GM12878 (cell line): ENCODE measurements around the gene MFSD12. TPM values are rescaled to one million over a fixed set of nuclear protein-coding genes. Genes with fewer than 3 reads are reported as not detected.
A peak's percentile ranks its signal among the peaks of the same experiment; 100 is the strongest.

Source experiments
- JUND ChIP-seq: IDR thresholded peaks from 2 replicates; pipeline ENCODE4 v1.6.1; 2012; ENCODE audit warnings: low read depth, mild to moderate bottlenecking, low read length, improper control_type of control experiment, moderate library complexity
- MYC ChIP-seq: IDR thresholded peaks from 2 replicates; pipeline ENCODE4 v1.6.1; 2011; ENCODE audit warnings: mild to moderate bottlenecking, low read length, moderate library complexity, inconsistent platforms; ENCODE audit not compliant: insufficient read depth, insufficient replicate concordance, insufficient read length, severe bottlenecking
- NFYB ChIP-seq: IDR thresholded peaks from 2 replicates; pipeline ENCODE4 v1.6.1; 2011; ENCODE audit warnings: low read depth, mild to moderate bottlenecking, low read length, improper control_type of control experiment, moderate library complexity; ENCODE audit not compliant: insufficient read depth
- NR2C1 ChIP-seq: fragments of 450-650 bp; IDR thresholded peaks from 2 replicates; pipeline ENCODE4 v1.6.1; 2017; ENCODE audit warnings: antibody characterized with exemption, mild to moderate bottlenecking, moderate library complexity
- NRF1 ChIP-seq: conservative IDR thresholded peaks from 2 replicates; pipeline ENCODE4 v1.6.1; 2011; ENCODE audit warnings: mild to moderate bottlenecking, low read depth, low read length, improper control_type of control experiment
- SREBF2 ChIP-seq: IDR thresholded peaks from 2 replicates; pipeline ENCODE4 v1.6.1; 2012; ENCODE audit warnings: mild to moderate bottlenecking, low read length
- STAT1 ChIP-seq: fragments of 450-650 bp; conservative IDR thresholded peaks from 2 replicates; pipeline ENCODE4 v1.6.1; 2014; ENCODE audit warnings: antibody characterized with exemption, mild to moderate bottlenecking
- YBX1 ChIP-seq: fragments of 450-650 bp; IDR thresholded peaks from 2 replicates; pipeline ENCODE4 v1.6.1; 2016; ENCODE audit warnings: antibody characterized with exemption
- ZNF217 ChIP-seq: fragments of 450-650 bp; IDR thresholded peaks from 2 replicates; pipeline ENCODE4 v1.6.1; 2017; ENCODE audit warnings: antibody characterized with exemption, mild to moderate bottlenecking
- ZNF384 ChIP-seq: IDR thresholded peaks from 2 replicates; pipeline ENCODE4 v1.6.1; 2012; ENCODE audit warnings: low read depth, mild to moderate bottlenecking, low read length, improper control_type of control experiment, borderline replicate concordance
- polyA plus RNA-seq, 11 experiments: library from polyadenylated mRNA; depleted of rRNA in 4 of 11; unstranded in 6 of 11; stranded (reverse) in 5 of 11; fragments of >200 nt; fragmentation: Nextera tagmentation in 4 of 11; fragmentation: Illumina TruSeq in 1 of 11; extraction: Ambion mirVana in 4 of 11; extraction: Trizol in 1 of 11; gene quantifications; 1 replicate in 1 of 11; 2 replicates in 10 of 11; pipeline versions ENCODE4 v1.2.1 to v1.2.3, GENCODE V29; 2011 to 2016; ENCODE audit warnings: inconsistent platforms in 2 of 11, missing spikeins in 2 of 11, low read depth in 1 of 11
- total RNA-seq, 4 experiments: library from RNA; depleted of rRNA in 3 of 4; stranded (reverse); fragments of >200 nt in 3 of 4; fragmentation: Illumina TruSeq in 1 of 4; extraction: Trizol in 1 of 4; gene quantifications; 2 replicates each; pipeline versions ENCODE4 v1.2.1 to v1.2.3, GENCODE V29; 2013 to 2021
- TF ChIP-seq, protein P1 (sequence below): fragments of 150-350 bp; IDR thresholded peaks from 2 replicates; pipeline ENCODE4 v1.6.1; 2016; ENCODE audit warnings: low read depth, low read length
- TF ChIP-seq, protein P2 (sequence below): IDR thresholded peaks from 2 replicates; pipeline ENCODE4 v1.6.1; 2012; ENCODE audit warnings: low read depth, low read length, improper control_type of control experiment
- TF ChIP-seq, protein P3 (sequence below): fragments of 450-650 bp; IDR thresholded peaks from 2 replicates; pipeline ENCODE4 v1.6.1; 2018; ENCODE audit warnings: borderline replicate concordance, mild to moderate bottlenecking; ENCODE audit not compliant: partially characterized antibody
- TF ChIP-seq, protein P4 (sequence below): fragments of 450-650 bp; IDR thresholded peaks from 2 replicates; pipeline ENCODE4 v1.6.1; 2014; ENCODE audit warnings: mild to moderate bottlenecking
- TF ChIP-seq, protein P5 (sequence below): IDR thresholded peaks from 2 replicates; pipeline ENCODE4 v1.6.1; 2012; ENCODE audit warnings: low read depth, low read length, improper control_type of control experiment

Gene MFSD12
- total and polyA plus RNA-seq, 10 of the 15 experiments (the other 5 are each of a cell fraction or from before 2014, with no cell fraction given), result 0.58 to 65.9 (median 16.8) TPM

DNA sequence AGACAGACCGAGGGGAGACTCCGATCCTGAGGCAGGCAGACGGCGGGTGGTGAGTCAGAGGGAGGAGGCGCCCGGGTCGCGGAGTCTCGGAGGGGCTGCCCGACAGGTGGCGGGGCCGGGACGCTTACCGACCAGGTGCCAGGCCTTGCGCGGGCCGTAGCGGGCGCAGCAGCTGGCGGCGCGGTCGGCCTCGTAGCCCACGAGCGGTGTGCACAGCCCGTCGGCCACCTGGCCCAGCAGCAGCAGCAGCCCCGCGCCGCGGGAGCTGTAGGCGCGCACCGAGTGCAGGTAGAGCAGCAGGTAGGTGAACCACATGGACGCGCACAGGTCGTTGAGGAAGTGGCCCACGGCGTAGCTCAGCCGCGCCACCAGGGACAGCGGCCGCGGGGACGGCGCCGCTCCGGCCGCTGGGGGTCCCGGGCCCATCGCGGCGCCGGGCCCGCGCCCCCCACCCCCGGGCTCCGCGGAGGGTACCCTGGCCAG, 367 bp downstream of the MFSD12 start (continued):
- TF ChIP-seq, protein P1, sequence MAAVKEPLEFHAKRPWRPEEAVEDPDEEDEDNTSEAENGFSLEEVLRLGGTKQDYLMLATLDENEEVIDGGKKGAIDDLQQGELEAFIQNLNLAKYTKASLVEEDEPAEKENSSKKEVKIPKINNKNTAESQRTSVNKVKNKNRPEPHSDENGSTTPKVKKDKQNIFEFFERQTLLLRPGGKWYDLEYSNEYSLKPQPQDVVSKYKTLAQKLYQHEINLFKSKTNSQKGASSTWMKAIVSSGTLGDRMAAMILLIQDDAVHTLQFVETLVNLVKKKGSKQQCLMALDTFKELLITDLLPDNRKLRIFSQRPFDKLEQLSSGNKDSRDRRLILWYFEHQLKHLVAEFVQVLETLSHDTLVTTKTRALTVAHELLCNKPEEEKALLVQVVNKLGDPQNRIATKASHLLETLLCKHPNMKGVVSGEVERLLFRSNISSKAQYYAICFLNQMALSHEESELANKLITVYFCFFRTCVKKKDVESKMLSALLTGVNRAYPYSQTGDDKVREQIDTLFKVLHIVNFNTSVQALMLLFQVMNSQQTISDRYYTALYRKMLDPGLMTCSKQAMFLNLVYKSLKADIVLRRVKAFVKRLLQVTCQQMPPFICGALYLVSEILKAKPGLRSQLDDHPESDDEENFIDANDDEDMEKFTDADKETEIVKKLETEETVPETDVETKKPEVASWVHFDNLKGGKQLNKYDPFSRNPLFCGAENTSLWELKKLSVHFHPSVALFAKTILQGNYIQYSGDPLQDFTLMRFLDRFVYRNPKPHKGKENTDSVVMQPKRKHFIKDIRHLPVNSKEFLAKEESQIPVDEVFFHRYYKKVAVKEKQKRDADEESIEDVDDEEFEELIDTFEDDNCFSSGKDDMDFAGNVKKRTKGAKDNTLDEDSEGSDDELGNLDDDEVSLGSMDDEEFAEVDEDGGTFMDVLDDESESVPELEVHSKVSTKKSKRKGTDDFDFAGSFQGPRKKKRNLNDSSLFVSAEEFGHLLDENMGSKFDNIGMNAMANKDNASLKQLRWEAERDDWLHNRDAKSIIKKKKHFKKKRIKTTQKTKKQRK, result no peak
- TF ChIP-seq, protein P2, sequence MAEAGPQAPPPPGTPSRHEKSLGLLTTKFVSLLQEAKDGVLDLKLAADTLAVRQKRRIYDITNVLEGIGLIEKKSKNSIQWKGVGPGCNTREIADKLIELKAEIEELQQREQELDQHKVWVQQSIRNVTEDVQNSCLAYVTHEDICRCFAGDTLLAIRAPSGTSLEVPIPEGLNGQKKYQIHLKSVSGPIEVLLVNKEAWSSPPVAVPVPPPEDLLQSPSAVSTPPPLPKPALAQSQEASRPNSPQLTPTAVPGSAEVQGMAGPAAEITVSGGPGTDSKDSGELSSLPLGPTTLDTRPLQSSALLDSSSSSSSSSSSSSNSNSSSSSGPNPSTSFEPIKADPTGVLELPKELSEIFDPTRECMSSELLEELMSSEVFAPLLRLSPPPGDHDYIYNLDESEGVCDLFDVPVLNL, result no peak
- TF ChIP-seq NR2C1, result no peak
- no peak for TF ChIP-seq STAT1
- no peak for TF ChIP-seq NRF1
- TF ChIP-seq, protein P3, sequence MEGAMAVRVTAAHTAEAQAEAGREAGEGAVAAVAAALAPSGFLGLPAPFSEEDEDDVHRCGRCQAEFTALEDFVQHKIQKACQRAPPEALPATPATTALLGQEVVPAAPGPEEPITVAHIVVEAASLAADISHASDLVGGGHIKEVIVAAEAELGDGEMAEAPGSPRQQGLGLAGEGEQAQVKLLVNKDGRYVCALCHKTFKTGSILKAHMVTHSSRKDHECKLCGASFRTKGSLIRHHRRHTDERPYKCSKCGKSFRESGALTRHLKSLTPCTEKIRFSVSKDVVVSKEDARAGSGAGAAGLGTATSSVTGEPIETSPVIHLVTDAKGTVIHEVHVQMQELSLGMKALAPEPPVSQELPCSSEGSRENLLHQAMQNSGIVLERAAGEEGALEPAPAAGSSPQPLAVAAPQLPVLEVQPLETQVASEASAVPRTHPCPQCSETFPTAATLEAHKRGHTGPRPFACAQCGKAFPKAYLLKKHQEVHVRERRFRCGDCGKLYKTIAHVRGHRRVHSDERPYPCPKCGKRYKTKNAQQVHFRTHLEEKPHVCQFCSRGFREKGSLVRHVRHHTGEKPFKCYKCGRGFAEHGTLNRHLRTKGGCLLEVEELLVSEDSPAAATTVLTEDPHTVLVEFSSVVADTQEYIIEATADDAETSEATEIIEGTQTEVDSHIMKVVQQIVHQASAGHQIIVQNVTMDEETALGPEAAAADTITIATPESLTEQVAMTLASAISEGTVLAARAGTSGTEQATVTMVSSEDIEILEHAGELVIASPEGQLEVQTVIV, result no peak
- no peak for TF ChIP-seq ZNF384
- TF ChIP-seq SREBF2, result no peak
- peak; percentile 60; the same call in 1 of the 2 replicates for TF ChIP-seq ZNF217
- no peak for TF ChIP-seq YBX1
- TF ChIP-seq, protein P4, sequence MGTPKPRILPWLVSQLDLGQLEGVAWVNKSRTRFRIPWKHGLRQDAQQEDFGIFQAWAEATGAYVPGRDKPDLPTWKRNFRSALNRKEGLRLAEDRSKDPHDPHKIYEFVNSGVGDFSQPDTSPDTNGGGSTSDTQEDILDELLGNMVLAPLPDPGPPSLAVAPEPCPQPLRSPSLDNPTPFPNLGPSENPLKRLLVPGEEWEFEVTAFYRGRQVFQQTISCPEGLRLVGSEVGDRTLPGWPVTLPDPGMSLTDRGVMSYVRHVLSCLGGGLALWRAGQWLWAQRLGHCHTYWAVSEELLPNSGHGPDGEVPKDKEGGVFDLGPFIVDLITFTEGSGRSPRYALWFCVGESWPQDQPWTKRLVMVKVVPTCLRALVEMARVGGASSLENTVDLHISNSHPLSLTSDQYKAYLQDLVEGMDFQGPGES, result no peak
- TF ChIP-seq MYC, result peak; percentile 52
- TF ChIP-seq JUND, result no peak
- TF ChIP-seq, protein P5, sequence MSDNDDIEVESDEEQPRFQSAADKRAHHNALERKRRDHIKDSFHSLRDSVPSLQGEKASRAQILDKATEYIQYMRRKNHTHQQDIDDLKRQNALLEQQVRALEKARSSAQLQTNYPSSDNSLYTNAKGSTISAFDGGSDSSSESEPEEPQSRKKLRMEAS, result no peak
- TF ChIP-seq NFYB, result no peak
- TF ChIP-seq, all 136 proteins: peak for 17
